ENCODE data around the gene DCC. TPM values are rescaled to one million over a fixed set of nuclear protein-coding genes. Genes with fewer than 3 reads are reported as not detected.

DCC gene
- total and polyA plus RNA-seq, 2 of the 8 experiments (the other 6 are each of a cell fraction or from before 2014, with no cell fraction given) = 0.14 to 1.4 TPM

DNA sequence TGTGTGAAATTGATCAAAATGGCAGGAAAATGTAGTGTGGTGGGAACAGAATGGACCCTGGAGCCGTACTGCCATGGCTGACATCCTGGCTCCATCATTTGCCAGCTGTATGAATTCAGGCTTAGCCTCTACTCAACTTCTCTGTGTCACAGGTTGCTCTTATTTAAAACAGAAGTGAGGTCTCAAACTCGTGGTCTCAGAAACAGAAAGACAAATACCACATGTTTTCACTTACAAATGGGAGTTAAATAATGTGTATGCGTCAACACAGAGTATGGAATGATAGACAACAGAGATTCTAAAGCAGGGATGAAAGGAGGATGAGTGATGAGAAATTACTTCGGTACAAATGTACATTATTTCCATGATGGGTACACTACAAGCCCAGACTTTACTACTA, 227.4 kb downstream of the DCC start:
- CTCF ChIA-PET (ENCODE audit: partially characterized antibody) = no interaction called here
- no peak overlapping the region for H3K4ac ChIP-seq (replicated peaks; ENCODE audit: insufficient read length, low read depth, low read length)

More for the DNA sequence above, 227.4 kb downstream of the DCC start:
- no peak overlapping the region for H3K4me2 ChIP-seq (ENCODE audit: insufficient read depth in 1 of 2, low read depth in 2 of 2, low read length in 2 of 2)
- POLR2A ChIA-PET (ENCODE audit: partially characterized antibody) = no interaction called here
- no peaks in the 10 kb centered on the region for H4K20me1 ChIP-seq (replicated peaks in 1 of 2; ENCODE audit: control insufficient read depth in 1 of 2, insufficient read depth in 2 of 2, low read length in 2 of 2)
- no peak for DNase-seq (ENCODE audit: low read depth in 1 of 2, low spot score in 2 of 2)
- H4K8ac ChIP-seq (ENCODE audit: extremely low read depth, insufficient read depth, low read length) = no peak overlapping the region
- no peak overlapping the region for H2BK20ac ChIP-seq (ENCODE audit: low read length)
- no peaks in the 10 kb centered on the region for H3K79me2 ChIP-seq (ENCODE audit: control insufficient read depth in 1 of 2, insufficient read depth in 2 of 2, low read length in 2 of 2)
- H3K18ac ChIP-seq (ENCODE audit: extremely low read depth, low read length) = no peak overlapping the region
- no peak overlapping the region for H3K9ac ChIP-seq (replicated peaks in 1 of 4; ENCODE audit: extremely low read depth in 1 of 4, low read depth in 3 of 4, low read length in 3 of 4)
- no peaks in the 10 kb centered on the region for H3K9me3 ChIP-seq (ENCODE audit: insufficient read depth in 2 of 2, low read depth in 1 of 2, low read length in 1 of 2)
- H3K4me1 ChIP-seq (replicated peaks in 1 of 4; ENCODE audit: control insufficient read depth in 3 of 4, insufficient read depth in 4 of 4, low read length in 3 of 4) = no peaks in the 10 kb centered on the region
- no peak overlapping the region for H4K91ac ChIP-seq (replicated peaks; ENCODE audit: insufficient read length, low read length)
- H2BK5ac ChIP-seq (ENCODE audit: low read depth, low read length) = no peak overlapping the region
- H2BK12ac ChIP-seq (ENCODE audit: low read depth, low read length) = no peak overlapping the region
- no peak overlapping the region for H3K23ac ChIP-seq (ENCODE audit: insufficient read length)
- no peak overlapping the region for H2AK5ac ChIP-seq (ENCODE audit: low read depth, low read length)
- no peaks in the 10 kb centered on the region for H3K36me3 ChIP-seq (ENCODE audit: control insufficient read depth in 2 of 4, insufficient read depth in 4 of 4, low read length in 3 of 4)
- WGBS, 2 experiments (ENCODE audit: extremely low coverage in 1 of 2, insufficient coverage in 1 of 2, insufficient read length in 1 of 2, insufficient replicate concordance in 2 of 2, low coverage in 1 of 2, low lambda C conversion rate in 2 of 2, missing lambda C conversion rate in 1 of 2) = 86% methylated on average over 4 of the region's 4 CpGs; no CpG with 5 or more reads in 1 of the 2 experiments
- no peak overlapping the region for H3K4me3 ChIP-seq (ENCODE audit: extremely low read depth in 1 of 4, insufficient read depth in 2 of 4, low read depth in 3 of 4, low read length in 4 of 4)
- no peak overlapping the region for H2AFZ ChIP-seq (ENCODE audit: low read length)
- H3K14ac ChIP-seq (ENCODE audit: insufficient read length) = no peak overlapping the region
- no peak overlapping the region for H3K56ac ChIP-seq (replicated peaks; ENCODE audit: insufficient read length, low read depth, low read length)
- no peaks in the 10 kb centered on the region for H3K27me3 ChIP-seq (replicated peaks in 1 of 4; ENCODE audit: control insufficient read depth in 3 of 4, extremely low read depth in 1 of 4, insufficient read depth in 3 of 4, low read length in 3 of 4)
- H2BK15ac ChIP-seq (ENCODE audit: low read length) = no peak overlapping the region
- H4K5ac ChIP-seq (ENCODE audit: insufficient read length, low read depth, low read length) = no peak overlapping the region
- H3K23me2 ChIP-seq (ENCODE audit: low read depth, low read length) = no peaks in the 10 kb centered on the region
- TF ChIP-seq KDM4A (IDR thresholded peaks at IDR 0.05; ENCODE audit: low read depth, low read length, severe bottlenecking) (no peak), HDAC2 (IDR thresholded peaks at IDR 0.05; ENCODE audit: borderline replicate concordance in 1 of 2, low read depth in 2 of 2, low read length in 2 of 2) (no peak)
- H3K27ac ChIP-seq (ENCODE audit: low read depth, low read length) = no peak overlapping the region
- H3K79me1 ChIP-seq (ENCODE audit: low read depth, low read length) = no peaks in the 10 kb centered on the region
- H2BK120ac ChIP-seq (replicated peaks; ENCODE audit: low read depth, low read length) = no peak overlapping the region
- no peak for FAIRE-seq

Data from H1 (cell line).